Activated CD4-positive, alpha-beta T cell treated with anti-CD3 and anti-CD28 coated beads, Interleukin-2, amount 10 ng/mL, durations not matched to agents 7 days and 5 days (primary cell): Measurements from ENCODE around the gene PLAGL1. TPM values are rescaled to one million over a fixed set of nuclear protein-coding genes. Genes with fewer than 3 reads are reported as not detected.
A peak's percentile ranks its signal among the peaks of the same experiment; 100 is the strongest.
"Not testable (repeated sequence)": the region's sequence is repeated elsewhere in the genome, so short reads cannot be mapped to it uniquely, and the experiment has no call there.

ENCODE experiments used
- CTCF ChIA-PET: fragments of 350-600 bp; sonication (Branson Sonifier 250); formaldehyde crosslinking; loops from one replicate; lab custom pipeline; 2021; ENCODE audit warnings: antibody characterized with exemption; lab: Charles Lee
- POLR2A ChIA-PET: fragments of 350-600 bp; sonication (Branson Sonifier 250); formaldehyde crosslinking; loops from one replicate; lab custom pipeline; 2021; ENCODE audit warnings: antibody characterized with exemption; lab: Charles Lee
- DNase-seq: peaks from one replicate; pipeline ENCODE4 v3.0.0-alpha.2; 2020
- H3K27ac Mint-ChIP-seq: one replicate; pipeline ENCODE4 v1.8.0; 2021; ENCODE audit warnings: mild to moderate bottlenecking, moderate library complexity, mixed read lengths
- H3K27me3 Mint-ChIP-seq: one replicate; pipeline ENCODE4 v1.8.0; 2021; ENCODE audit warnings: mixed read lengths
- H3K36me3 Mint-ChIP-seq: one replicate; pipeline ENCODE4 v1.8.0; 2021; ENCODE audit warnings: low read depth, mixed read lengths
- H3K4me1 Mint-ChIP-seq: one replicate; pipeline ENCODE4 v1.8.0; 2021; ENCODE audit warnings: mixed read lengths
- H3K4me3 Mint-ChIP-seq: one replicate; pipeline ENCODE4 v1.8.0; 2021; ENCODE audit warnings: mild to moderate bottlenecking, moderate library complexity, mixed read lengths
- H3K9me3 Mint-ChIP-seq: one replicate; pipeline ENCODE4 v1.8.0; 2021; ENCODE audit warnings: mixed read lengths
- total RNA-seq, 2 experiments: library from RNA; stranded (reverse); gene quantifications; one replicate each; pipeline ENCODE4 v1.2.3, GENCODE V29; 2021

PLAGL1 gene
- total RNA-seq, 2 experiments from 2014 or later, result 4.5 to 5.7 TPM

DNA sequence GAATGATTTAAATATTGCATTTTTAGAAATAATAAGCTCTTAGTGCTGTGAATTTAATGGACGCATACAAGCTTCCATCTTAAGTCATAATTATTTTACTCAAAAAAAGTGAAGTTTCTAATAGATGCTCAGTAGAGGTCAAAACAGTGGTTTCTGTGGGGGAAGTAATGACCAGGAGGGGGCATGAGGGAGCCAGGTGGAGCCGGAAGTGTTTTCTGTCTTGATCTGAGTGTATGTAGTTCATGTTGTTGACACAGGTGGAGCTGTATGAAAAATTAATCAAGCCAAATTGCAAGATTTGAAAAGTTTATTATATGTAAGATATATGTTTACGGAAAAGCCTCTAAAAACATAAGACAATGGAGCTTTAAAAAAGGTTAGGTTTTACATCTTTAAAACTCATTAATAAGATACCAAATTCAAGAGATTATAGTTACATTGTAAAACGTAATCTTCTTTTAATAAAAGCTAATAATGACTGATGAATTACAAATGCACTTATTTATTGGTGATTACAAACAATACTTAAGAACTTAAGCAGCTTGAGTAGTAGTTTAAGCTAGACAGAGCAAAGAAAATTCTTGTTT lies 68.0 kb downstream of the PLAGL1 start:
- Mint-ChIP-seq H3K4me1 (peaks cover 6% of the 10 kb centered on the region), H3K27ac (no peak overlapping the region), H3K36me3 (no peaks in the 10 kb centered on the region), H3K4me3 (no peak overlapping the region), H3K9me3 (no peaks in the 10 kb centered on the region), H3K27me3 (peaks cover 2% of the 10 kb centered on the region)
- ChIA-PET POLR2A (no interaction called here), CTCF (interaction anchor here (0.9 to 1.9 kb wide), 20 partner anchors 11 to 404 kb away, joined by 3 to 9 read pairs (median 4); partner anchors contain the start of genes LTV1 and PLAGL1)
- DNase-seq, result peak; percentile 70

DNA sequence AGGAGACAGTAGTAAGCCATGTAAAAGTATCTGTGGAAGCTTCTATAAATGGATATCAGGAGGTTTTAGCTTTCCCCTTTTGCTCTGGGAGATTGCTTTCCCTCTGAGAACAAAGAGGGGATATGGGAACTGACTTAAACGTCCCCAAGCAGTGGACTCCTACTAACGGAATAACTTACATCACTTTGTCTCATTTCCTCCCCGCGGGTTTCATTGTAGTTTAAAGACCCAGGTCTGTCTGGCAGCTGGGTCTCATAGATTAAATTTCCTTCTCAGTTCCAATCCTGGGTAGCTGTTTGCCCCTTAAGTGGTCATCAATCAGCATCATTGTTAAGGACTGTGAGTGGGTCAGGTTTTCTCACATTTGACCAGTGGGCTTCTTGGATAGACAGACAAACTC lies 68.7 kb downstream of the PLAGL1 start:
- no peak overlapping the region for H3K27ac Mint-ChIP-seq
- ChIA-PET CTCF (interaction anchor here (0.9 to 1.9 kb wide), 15 partner anchors 12 to 403 kb away, joined by 3 to 9 read pairs (median 5); partner anchors contain the start of gene LTV1), POLR2A (no interaction called here)
- peaks cover 6% of the 10 kb centered on the region for H3K4me1 Mint-ChIP-seq
- no peaks in the 10 kb centered on the region for H3K36me3 Mint-ChIP-seq
- H3K4me3 Mint-ChIP-seq, result no peak overlapping the region
- peaks cover 2% of the 10 kb centered on the region for H3K27me3 Mint-ChIP-seq
- no peaks in the 10 kb centered on the region for H3K9me3 Mint-ChIP-seq
- no peak for DNase-seq

DNA sequence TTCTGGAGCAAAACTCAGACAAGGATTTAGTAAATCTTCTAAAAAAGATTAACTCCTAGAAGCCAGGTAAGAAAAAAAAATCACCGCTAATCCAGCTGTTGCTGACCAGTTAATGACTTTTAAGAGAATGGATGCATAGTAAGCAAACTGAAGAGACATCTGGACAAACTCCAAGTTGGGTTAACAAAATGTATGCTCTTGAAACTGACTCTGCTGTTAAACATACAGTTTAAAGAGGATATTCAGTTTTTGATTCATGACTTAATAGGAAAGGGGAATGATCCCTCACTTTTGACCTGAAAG lies 70.4 kb downstream of the PLAGL1 start:
- H3K4me3 Mint-ChIP-seq, result no peak overlapping the region
- no peak overlapping the region for H3K27ac Mint-ChIP-seq
- no peak for DNase-seq
- H3K9me3 Mint-ChIP-seq, result no peaks in the 10 kb centered on the region
- CTCF ChIA-PET, result no interaction called here
- POLR2A ChIA-PET, result no interaction called here
- no peaks in the 10 kb centered on the region for H3K36me3 Mint-ChIP-seq
- peaks cover 6% of the 10 kb centered on the region for H3K4me1 Mint-ChIP-seq
- peaks cover 2% of the 10 kb centered on the region for H3K27me3 Mint-ChIP-seq

DNA sequence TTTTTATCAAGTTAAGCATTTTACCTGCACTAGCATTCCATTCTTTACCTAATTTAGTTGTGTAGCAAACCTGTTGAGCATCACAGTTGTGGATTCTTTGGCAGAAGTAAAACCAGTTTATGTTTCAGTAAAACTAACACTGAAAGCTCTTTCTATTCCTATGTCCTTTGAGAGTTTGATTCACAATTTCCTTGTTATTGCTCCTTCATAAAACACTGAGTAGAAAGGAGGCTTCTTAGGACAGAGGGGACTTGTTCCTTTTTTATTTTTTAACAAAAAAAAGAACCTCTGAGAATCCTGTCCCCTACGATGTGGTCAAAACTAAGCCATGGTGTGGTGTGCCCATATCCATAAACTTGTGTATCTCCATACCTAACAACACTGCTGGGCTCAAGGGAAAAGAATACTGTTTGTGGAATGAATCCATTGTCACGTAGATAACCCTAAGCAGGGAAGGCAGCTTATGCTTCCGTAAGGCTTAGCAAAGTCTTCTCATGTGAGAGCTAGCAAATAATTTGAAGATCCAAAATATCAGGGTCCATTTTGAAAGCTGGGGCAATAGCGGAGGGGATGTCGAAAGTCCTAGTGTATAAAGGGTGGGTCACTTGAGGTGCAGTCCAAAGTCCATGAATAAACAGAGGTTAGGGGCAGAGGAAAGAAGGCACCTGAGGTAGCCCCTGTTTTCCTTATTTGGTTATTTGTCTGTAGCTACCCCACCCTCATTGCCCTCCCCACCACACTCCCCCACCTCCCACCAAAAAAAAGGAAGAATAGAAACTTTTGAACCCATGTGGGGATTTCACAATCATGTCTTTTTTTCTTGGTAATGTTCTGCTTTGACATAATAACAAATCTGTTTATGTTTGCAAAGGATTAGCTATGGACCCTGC lies 71.0 kb downstream of the PLAGL1 start:
- no peaks in the 10 kb centered on the region for H3K36me3 Mint-ChIP-seq
- ChIA-PET CTCF (no interaction called here), POLR2A (no interaction called here)
- H3K4me1 Mint-ChIP-seq, result peaks cover 6% of the 10 kb centered on the region
- H3K27ac Mint-ChIP-seq, result no peak overlapping the region
- DNase-seq, result no peak
- no peaks in the 10 kb centered on the region for H3K9me3 Mint-ChIP-seq
- no peak overlapping the region for H3K4me3 Mint-ChIP-seq
- peaks cover 2% of the 10 kb centered on the region for H3K27me3 Mint-ChIP-seq

DNA sequence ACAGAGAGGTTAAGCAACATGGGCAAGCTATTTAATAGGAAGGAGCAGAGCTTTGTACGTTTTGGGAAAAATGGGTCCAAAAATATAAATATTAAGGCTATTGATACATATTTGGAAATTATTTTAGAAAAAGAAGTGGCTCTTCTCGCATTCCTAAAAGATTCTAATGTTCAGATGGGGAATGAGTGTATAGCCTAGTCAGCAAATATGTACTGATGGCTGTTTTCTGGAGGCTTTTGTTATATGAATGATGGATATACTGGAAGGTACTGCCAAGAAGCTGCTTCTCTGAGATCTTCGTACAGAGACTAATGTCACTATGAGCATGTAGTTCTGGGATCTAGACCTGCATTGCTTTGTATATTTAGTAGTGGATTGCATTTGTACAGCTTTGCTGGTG lies 71.7 kb downstream of the PLAGL1 start:
- CTCF ChIA-PET, result no interaction called here
- POLR2A ChIA-PET, result no interaction called here
- Mint-ChIP-seq H3K27me3 (peaks cover 2% of the 10 kb centered on the region), H3K9me3 (peaks cover 3% of the 10 kb centered on the region), H3K36me3 (no peaks in the 10 kb centered on the region), H3K4me1 (peaks cover 3% of the 10 kb centered on the region), H3K4me3 (no peak overlapping the region), H3K27ac (no peak overlapping the region)
- no peak for DNase-seq

DNA sequence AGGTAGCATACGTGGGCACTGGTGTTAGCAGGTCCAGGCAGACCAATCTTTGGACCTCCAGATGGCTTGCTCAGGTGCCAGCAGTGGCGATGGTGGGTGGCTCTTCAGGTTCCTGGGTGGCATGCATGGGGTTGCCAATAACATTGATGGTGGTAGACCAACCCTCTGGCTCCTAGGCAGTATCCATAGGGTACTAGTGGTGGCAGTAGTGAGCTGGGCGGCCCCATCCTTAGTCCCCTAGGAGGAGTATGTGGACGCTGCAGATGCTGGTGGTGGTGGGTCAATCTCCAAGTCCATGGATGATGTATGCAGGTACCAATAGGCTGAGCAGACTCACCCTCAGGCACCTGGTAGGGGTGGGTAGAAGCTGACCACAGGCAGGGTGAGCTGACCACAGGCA lies 73.2 kb downstream of the PLAGL1 start:
- peaks cover 4% of the 10 kb centered on the region for H3K27me3 Mint-ChIP-seq
- H3K27ac Mint-ChIP-seq, result no peak overlapping the region
- DNase-seq, result no peak
- ChIA-PET CTCF (interaction anchor here (1.4 kb wide), 1 partner anchor 359 kb away, joined by 3 read pairs; no protein-coding TSS in a partner anchor), POLR2A (no interaction called here)
- peaks cover under 1% of the 10 kb centered on the region for H3K4me1 Mint-ChIP-seq
- H3K4me3 Mint-ChIP-seq, result no peak overlapping the region
- peaks cover 6% of the 10 kb centered on the region for H3K9me3 Mint-ChIP-seq
- H3K36me3 Mint-ChIP-seq, result no peaks in the 10 kb centered on the region

DNA sequence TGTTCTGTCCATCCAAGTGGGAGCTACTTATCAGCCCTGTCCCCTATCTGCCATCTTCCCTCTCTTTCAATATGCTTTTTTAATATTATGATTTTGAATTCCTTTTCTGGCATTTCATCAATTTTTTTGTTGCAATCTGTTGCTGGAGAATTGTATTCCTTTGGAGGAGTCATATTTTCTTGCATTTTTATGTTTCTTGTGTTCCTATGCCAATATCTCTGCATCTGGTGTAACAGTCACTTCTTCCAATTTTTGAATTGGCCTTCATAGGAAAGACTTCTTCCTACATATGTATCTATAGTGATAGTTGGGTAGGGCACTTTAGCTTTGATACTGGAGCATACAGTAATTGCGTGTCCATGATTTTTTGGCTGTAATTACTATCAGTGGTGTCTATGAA lies 73.7 kb downstream of the PLAGL1 start:
- POLR2A ChIA-PET, result no interaction called here
- Mint-ChIP-seq H3K9me3 (peaks cover 6% of the 10 kb centered on the region), H3K36me3 (no peaks in the 10 kb centered on the region), H3K27me3 (peaks cover 4% of the 10 kb centered on the region), H3K4me3 (no peak overlapping the region), H3K4me1 (no peaks in the 10 kb centered on the region), H3K27ac (no peak overlapping the region)
- DNase-seq, result no peak
- CTCF ChIA-PET, result interaction anchor here (1.4 kb wide), 1 partner anchor 358 kb away, joined by 3 read pairs; no protein-coding TSS in a partner anchor

DNA sequence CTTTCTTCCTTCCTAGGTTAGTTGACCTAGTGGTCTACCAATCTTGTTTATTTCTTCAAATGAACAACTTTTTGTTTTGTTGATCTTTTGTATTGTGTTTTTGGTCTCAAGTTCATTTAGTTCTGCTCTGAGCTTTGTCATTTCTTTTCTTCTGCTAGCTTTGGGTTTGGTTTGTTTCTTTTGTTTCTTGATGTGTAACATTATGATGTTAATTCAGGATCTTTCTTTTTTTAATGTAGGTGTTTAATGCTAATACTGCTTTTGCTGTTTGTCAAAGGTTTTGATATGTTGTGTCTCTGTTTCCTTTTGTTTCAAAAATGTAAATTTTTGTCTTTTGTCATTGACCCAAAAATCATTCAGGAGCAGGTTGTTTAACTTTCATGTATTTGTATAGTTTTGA lies 78.1 kb downstream of the PLAGL1 start:
- DNase-seq, result no peak
- ChIA-PET CTCF (interaction anchor here (0.8 kb wide), 1 partner anchor 158 kb away, joined by 5 read pairs; no protein-coding TSS in a partner anchor), POLR2A (no interaction called here)
- peaks cover 10% of the 10 kb centered on the region for H3K9me3 Mint-ChIP-seq
- no peak overlapping the region for H3K4me3 Mint-ChIP-seq
- no peaks in the 10 kb centered on the region for H3K36me3 Mint-ChIP-seq
- H3K4me1 Mint-ChIP-seq, result no peaks in the 10 kb centered on the region
- no peak overlapping the region for H3K27ac Mint-ChIP-seq
- peaks cover 7% of the 10 kb centered on the region for H3K27me3 Mint-ChIP-seq

DNA sequence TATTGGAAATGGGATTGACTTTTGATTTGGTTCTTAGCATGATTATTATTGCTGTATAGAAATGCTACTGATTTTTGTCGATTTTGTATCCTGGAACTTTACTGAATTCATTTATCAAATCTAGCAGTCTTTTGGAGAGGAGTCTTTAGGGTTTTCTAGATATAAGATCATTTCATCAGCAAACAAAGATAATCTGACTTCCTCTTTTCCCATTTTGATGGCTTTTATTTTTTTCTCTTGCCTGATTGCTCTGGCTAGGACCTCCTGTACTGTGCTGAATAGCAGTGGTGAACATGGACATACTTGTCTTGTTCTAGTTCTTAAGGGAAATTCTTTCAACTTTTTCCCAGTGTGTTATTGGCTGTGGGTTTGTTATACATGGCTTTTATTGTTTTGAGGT lies 79.2 kb downstream of the PLAGL1 start:
- H3K27me3 Mint-ChIP-seq, result peaks cover 7% of the 10 kb centered on the region
- ChIA-PET POLR2A (no interaction called here), CTCF (no interaction called here)
- no peak overlapping the region for H3K4me3 Mint-ChIP-seq
- H3K4me1 Mint-ChIP-seq, result no peaks in the 10 kb centered on the region
- DNase-seq, result no peak
- H3K36me3 Mint-ChIP-seq, result no peaks in the 10 kb centered on the region
- peaks cover 10% of the 10 kb centered on the region for H3K9me3 Mint-ChIP-seq
- no peak overlapping the region for H3K27ac Mint-ChIP-seq

DNA sequence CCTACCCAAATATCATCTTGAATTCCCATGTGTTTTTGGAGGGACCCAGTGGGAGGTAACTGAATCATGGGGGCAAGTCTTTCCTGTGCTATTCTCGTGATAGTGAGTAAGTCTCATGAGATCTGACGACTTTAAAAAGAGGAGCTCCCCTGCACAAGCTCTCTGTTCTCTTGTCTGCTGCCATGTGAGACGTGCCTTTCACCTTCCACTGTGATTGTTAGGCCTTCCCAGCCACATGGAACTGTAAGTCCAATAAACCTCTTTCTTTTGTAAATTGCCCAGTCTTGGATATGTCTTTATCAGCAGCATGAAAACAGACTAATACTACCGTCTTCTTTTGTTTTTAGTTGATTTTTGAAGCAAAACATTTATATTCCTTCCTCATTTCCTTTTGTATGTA lies 91.0 kb downstream of the PLAGL1 start:
- Mint-ChIP-seq H3K9me3 (peaks cover 23% of the 10 kb centered on the region), H3K27me3 (peaks cover 19% of the 10 kb centered on the region)
- H3K36me3 Mint-ChIP-seq, POLR2A ChIA-PET, H3K4me3 Mint-ChIP-seq, CTCF ChIA-PET, H3K4me1 Mint-ChIP-seq, DNase-seq, H3K27ac Mint-ChIP-seq: not testable (repeated sequence)

DNA sequence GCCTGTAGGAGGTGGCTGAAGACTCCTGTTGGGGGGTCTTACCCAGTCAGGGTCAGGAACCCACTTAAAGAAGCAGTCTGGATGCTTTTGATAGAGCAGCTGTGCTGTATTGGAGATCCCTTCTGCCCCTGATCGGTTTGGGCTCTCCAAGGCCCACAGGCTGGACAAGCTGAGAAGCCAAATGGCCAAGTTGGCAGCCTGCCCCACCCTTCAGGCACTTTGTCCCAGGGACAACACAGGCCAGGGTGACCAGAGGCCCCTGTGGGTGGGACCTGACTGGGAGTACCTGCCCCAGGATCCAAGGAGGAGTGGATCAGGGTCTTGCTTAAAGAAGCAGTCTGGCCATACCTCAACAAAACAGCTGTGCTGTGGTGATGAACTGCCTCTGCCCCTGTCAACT lies 95.4 kb downstream of the PLAGL1 start:
- Mint-ChIP-seq H3K27ac (no peak overlapping the region), H3K27me3 (no peaks in the 10 kb centered on the region), H3K9me3 (peaks cover 18% of the 10 kb centered on the region), H3K4me1 (no peaks in the 10 kb centered on the region), H3K36me3 (peaks cover 1% of the 10 kb centered on the region), H3K4me3 (no peak overlapping the region)
- ChIA-PET CTCF (no interaction called here), POLR2A (no interaction called here)
- DNase-seq, result no peak

DNA sequence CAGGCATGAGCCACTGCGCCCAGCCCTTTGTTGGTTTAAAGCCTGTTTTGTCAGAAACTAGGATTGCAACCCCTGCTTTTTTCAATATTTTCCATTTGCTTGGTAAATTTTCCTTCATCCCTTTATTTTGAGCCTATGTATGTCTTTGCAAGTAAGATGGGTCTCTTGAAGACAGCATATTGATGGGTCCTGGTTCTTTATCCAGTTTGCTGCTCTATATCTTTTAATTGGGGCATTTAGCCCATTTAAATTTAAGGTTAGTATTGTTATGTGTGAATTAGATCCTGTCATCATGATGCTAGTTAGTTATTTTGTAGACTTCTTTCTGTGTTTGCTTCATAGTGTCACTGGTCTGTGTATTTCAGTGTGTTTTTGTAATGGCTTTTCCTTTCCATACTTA lies 97.0 kb downstream of the PLAGL1 start:
- ChIA-PET POLR2A (no interaction called here), CTCF (no interaction called here)
- H3K4me3 Mint-ChIP-seq, result no peak overlapping the region
- peaks cover 1% of the 10 kb centered on the region for H3K36me3 Mint-ChIP-seq
- no peaks in the 10 kb centered on the region for H3K27me3 Mint-ChIP-seq
- H3K4me1 Mint-ChIP-seq, result no peaks in the 10 kb centered on the region
- no peak for DNase-seq
- H3K27ac Mint-ChIP-seq, result no peak overlapping the region
- peaks cover 18% of the 10 kb centered on the region for H3K9me3 Mint-ChIP-seq

DNA sequence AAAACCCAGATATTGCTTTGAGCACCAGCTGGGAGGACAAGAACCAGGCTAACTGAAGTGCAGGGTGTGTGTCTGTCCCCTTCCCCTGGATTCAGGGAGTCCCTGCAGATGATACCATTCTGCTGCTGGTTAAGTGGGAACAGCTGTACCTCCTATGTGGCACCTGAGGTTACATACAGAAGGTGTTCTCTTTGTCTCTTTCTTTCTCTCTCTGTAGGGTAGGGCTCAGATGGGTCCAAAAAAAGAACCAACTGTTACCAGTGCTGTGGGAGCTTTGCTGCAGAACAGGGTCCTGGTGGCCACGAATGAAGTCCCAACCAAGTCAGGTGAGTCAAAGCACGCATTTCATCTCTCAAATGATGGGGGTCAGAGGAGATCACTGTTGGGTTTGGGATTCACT lies 105.2 kb downstream of the PLAGL1 start:
- ChIA-PET POLR2A (no interaction called here), CTCF (interaction anchor here (1.0 kb wide), 1 partner anchor 14 kb away, joined by 3 read pairs; no protein-coding TSS in a partner anchor)
- peaks cover 2% of the 10 kb centered on the region for H3K4me1 Mint-ChIP-seq
- no peaks in the 10 kb centered on the region for H3K9me3 Mint-ChIP-seq
- no peak overlapping the region for H3K27ac Mint-ChIP-seq
- DNase-seq, result no peak
- H3K4me3 Mint-ChIP-seq, result no peak overlapping the region
- H3K27me3 Mint-ChIP-seq, result peaks cover 3% of the 10 kb centered on the region
- no peaks in the 10 kb centered on the region for H3K36me3 Mint-ChIP-seq
